LNCAP (cell line): Measurements from ENCODE around the gene PEX13.

Source experiments
- CTCF ChIP-seq: fragments of 450-650 bp; IDR thresholded peaks from 2 replicates; pipeline ENCODE4 v1.5.1; 2017; ENCODE audit warnings: mild to moderate bottlenecking

PEX13 gene

GRCh38 chr2:61017556-61018317 is at the start of gene PEX13, which contains the start of gene PUS10:
Gene PEX13 (plus strand): TSS chr2:61017720. CDS start chr2:61017760, 40 bp downstream.
Gene PUS10 (minus strand): TSS chr2:61018255. CDS start chr2:61011890, 6,365 bp downstream.
- no peak for TF ChIP-seq CTCF

- no peak for TF ChIP-seq CTCF
Observed at GRCh38 chr2:60972889-60973656, 44.4 kb upstream of the PEX13 start.

- TF ChIP-seq CTCF, result no peak
Observed at GRCh38 chr2:60973705-60974104, 43.8 kb upstream of the PEX13 start.

GRCh38 chr2:60974652-60975051 is 42.9 kb upstream of the PEX13 start:
- no peak for TF ChIP-seq CTCF

- no peak for TF ChIP-seq CTCF
Observed at GRCh38 chr2:60976256-60976850, 41.2 kb upstream of the PEX13 start.

GRCh38 chr2:60976875-60977561 is 40.5 kb upstream of the PEX13 start:
- TF ChIP-seq CTCF, result no peak

GRCh38 chr2:60977562-60977895 is 40.0 kb upstream of the PEX13 start:
- no peak for TF ChIP-seq CTCF
